ENCODE results near the gene P2RX7.

DNA sequence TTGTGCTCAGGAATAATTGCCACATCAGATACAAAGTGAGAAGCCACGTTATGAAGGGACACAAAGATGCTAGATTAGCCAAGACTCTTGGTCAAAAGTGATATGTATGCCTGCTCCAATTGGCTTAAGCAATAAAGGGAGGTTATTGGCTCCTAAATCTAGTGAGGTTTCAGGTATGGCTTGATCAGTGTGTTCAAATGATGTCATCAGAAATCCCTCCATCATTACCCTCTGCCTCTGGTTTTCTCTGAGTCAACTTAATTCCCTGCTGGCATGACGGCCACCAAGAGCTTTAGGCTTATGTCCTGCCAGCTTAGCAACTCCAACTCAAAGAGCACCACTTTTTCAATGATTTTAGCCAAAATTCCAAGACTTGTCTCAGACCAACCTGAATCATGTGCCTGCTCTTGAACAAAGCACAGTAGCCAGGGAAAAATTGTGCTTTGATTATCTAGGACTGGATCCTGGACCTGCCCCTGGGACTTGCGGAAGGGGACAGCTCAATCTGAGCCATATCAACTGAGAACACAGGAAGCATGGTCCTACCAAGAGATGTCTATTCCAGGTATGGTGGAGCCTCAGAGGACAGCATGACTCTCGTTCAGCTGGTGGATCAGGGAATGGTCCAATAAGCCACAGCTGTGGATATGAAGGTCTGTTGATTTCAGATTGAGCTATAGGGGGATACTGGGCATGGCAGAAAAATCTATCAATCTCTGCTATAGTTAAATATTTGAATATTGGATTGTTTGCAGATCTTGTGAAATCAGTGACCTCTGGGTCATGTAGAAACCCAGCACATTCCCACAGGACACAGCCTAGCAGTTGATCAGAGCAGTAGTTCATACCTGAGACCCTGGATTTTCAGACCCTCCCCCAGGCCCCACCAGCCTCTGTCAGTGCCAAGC, 16.1 kb upstream of the P2RX7 start:
- TF ChIP-seq, protein P1, sequence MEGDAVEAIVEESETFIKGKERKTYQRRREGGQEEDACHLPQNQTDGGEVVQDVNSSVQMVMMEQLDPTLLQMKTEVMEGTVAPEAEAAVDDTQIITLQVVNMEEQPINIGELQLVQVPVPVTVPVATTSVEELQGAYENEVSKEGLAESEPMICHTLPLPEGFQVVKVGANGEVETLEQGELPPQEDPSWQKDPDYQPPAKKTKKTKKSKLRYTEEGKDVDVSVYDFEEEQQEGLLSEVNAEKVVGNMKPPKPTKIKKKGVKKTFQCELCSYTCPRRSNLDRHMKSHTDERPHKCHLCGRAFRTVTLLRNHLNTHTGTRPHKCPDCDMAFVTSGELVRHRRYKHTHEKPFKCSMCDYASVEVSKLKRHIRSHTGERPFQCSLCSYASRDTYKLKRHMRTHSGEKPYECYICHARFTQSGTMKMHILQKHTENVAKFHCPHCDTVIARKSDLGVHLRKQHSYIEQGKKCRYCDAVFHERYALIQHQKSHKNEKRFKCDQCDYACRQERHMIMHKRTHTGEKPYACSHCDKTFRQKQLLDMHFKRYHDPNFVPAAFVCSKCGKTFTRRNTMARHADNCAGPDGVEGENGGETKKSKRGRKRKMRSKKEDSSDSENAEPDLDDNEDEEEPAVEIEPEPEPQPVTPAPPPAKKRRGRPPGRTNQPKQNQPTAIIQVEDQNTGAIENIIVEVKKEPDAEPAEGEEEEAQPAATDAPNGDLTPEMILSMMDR (conservative IDR thresholded peaks at IDR 0.05; ENCODE audit: low read depth, low read length), result no peak
- TF ChIP-seq EZH2 (IDR thresholded peaks at IDR 0.05; ENCODE audit: borderline replicate concordance, low read depth, low read length, poor library complexity, severe bottlenecking), result no peak

All from A673 (cell line).